Endothelial cell of umbilical vein (primary cell): ENCODE data around the gene CDCP2.

Experiments
- CTCF ChIP-seq, 2 donors: IDR thresholded peaks; 1 replicate in 1 of 2; 2 replicates in 1 of 2; pipeline ENCODE4 v1.5.1; 2011; ENCODE audit warnings: low read length in 2 of 2, mild to moderate bottlenecking in 2 of 2, moderate library complexity in 2 of 2, control low read depth in 1 of 2, inconsistent platforms in 1 of 2, low read depth in 1 of 2; ENCODE audit not compliant: insufficient read depth in 1 of 2; ENCODE audit errors: extremely low read depth in 1 of 2
- EZH2 ChIP-seq: IDR thresholded peaks from 2 replicates; pipeline ENCODE4 v1.6.1; 2012; ENCODE audit warnings: borderline replicate concordance, low read depth, mild to moderate bottlenecking, moderate library complexity, low read length, inconsistent platforms; ENCODE audit not compliant: severe bottlenecking
- FOS ChIP-seq: IDR thresholded peaks from 2 replicates; pipeline ENCODE4 v1.6.1; 2011; ENCODE audit warnings: mild to moderate bottlenecking, low read length, moderate library complexity, borderline replicate concordance; ENCODE audit not compliant: insufficient read depth
- JUN ChIP-seq: IDR thresholded peaks from 2 replicates; pipeline ENCODE4 v1.6.1; 2011; ENCODE audit warnings: borderline replicate concordance, low read depth; ENCODE audit not compliant: insufficient read length, insufficient read depth
- POLR2A ChIP-seq: IDR thresholded peaks from 2 replicates; pipeline ENCODE4 v1.6.1; 2012; ENCODE audit warnings: low read depth, mild to moderate bottlenecking, control low read depth, low read length
- POLR2AphosphoS5 ChIP-seq: IDR thresholded peaks from 2 replicates; pipeline ENCODE4 v1.6.1; 2012; ENCODE audit warnings: low read depth, mild to moderate bottlenecking, control low read depth, low read length, moderate library complexity; ENCODE audit not compliant: insufficient read depth

- no peak for TF ChIP-seq CTCF (IDR thresholded peaks at IDR 0.05; ENCODE audit: extremely low read depth in 1 of 2, insufficient read depth in 1 of 2, low read depth in 1 of 2, low read length in 2 of 2)
- TF ChIP-seq POLR2A: no peak
- TF ChIP-seq JUN: no peak
- no peak for TF ChIP-seq EZH2
- TF ChIP-seq FOS: no peak
- no peak for TF ChIP-seq POLR2AphosphoS5
Measured at GRCh38 chr1:54124906-54125305, 27.9 kb downstream of the CDCP2 start.
